Adrenal gland (tissue), 12 donors: Measurements from ENCODE around the gene RNU11. TPM values are rescaled to one million over a fixed set of nuclear protein-coding genes. Genes with fewer than 3 reads are reported as not detected.

Experiments used
- DNase-seq, 7 donors: peaks; one replicate each; pipeline ENCODE4 v3.0.0-alpha.2; 2019 to 2020
- H3K27ac ChIP-seq, 5 donors: fragments of 200-600 bp; sonication (generic) in 4 of 5; 1 replicate in 3 of 5; 2 replicates in 2 of 5; pipeline versions ENCODE4 v1.5.1 to v1.8.0; 2016 to 2020; ENCODE audit warnings: mild to moderate bottlenecking in 1 of 5
- H3K27me3 ChIP-seq: fragments of 200-600 bp; 2 replicates; pipeline ENCODE4 v1.8.0; 2021
- H3K36me3 ChIP-seq, 2 donors: fragments of 200-600 bp; replicated peaks in 1 of 2; 1 replicate in 1 of 2; 2 replicates in 1 of 2; pipeline versions ENCODE4 v1.5.1 to v1.8.0; 2018 to 2022
- H3K4me1 ChIP-seq, 2 donors: fragments of 200-600 bp; replicated peaks in 1 of 2; 1 replicate in 1 of 2; 2 replicates in 1 of 2; pipeline versions ENCODE4 v1.5.1 to v1.8.0; 2018 to 2021
- H3K4me3 ChIP-seq, 4 donors: fragments of 200-600 bp; sonication (generic) in 3 of 4; one replicate each; pipeline ENCODE4 v1.5.1; 2016 to 2018
- H3K9me3 ChIP-seq, 3 donors: fragments of 200-600 bp; sonication (generic) in 1 of 3; replicated peaks in 1 of 3; 1 replicate in 2 of 3; 2 replicates in 1 of 3; pipeline versions ENCODE4 v1.5.1 to v1.8.0; 2016 to 2021
- POLR2A ChIP-seq, 2 donors: fragments of 450-650 bp; IDR thresholded peaks; one replicate each; pipeline ENCODE4 v1.6.1; 2017; ENCODE audit warnings: antibody characterized with exemption in 2 of 2, mild to moderate bottlenecking in 2 of 2, moderate library complexity in 1 of 2
- WGBS, 4 donors: extraction: QIAGEN DNeasy Blood & Tissue Kit in 2 of 4; methylation state at CpG; one replicate each; pipeline versions ENCODE4 v1.1.5 to v1.1.7; 2013 to 2017; 5-methylcytosine and 5-hydroxymethylcytosine counted together
- intact Hi-C, 2 donors: fragments of 100-400 bp; cut with DNase I; formaldehyde crosslinking; loops; one replicate each; pipeline versions ENCODE4 v1.14.1 to v1.15.0; 2022 to 2023
- polyA plus RNA-seq, 3 donors: library from polyadenylated mRNA; stranded (reverse); fragments of 200-250 nt in 2 of 3; fragments of 350-450 nt in 1 of 3; fragmentation: Illumina TruSeq in 1 of 3; extraction: RNeasy Lipid Tissue Mini Kit (QIAGEN cat#74804) in 1 of 3; gene quantifications; one replicate each; pipeline ENCODE4 v1.2.3, GENCODE V29; 2013 to 2014
- total RNA-seq, 9 donors: library from RNA; depleted of rRNA in 4 of 9; stranded (reverse); fragments of >200 nt in 4 of 9; fragments of 120-200 nt in 1 of 9; fragmentation: NEBNext Ultra II Directional in 1 of 9; extraction: Animal tissue kit (Norgen Biotek cat#: 25700) in 1 of 9; gene quantifications; one replicate each; pipeline versions ENCODE4 v1.1.0 to v1.2.4, GENCODE V29; 2013 to 2023
- TF ChIP-seq, protein P1 (sequence below), 6 experiments: fragments of 450-650 bp in 4 of 6; fragments of 200-600 bp in 2 of 6; sonication (generic) in 1 of 6; IDR thresholded peaks; 1 replicate in 5 of 6; 2 replicates in 1 of 6; pipeline versions ENCODE4 v1.5.1 to v1.8.0; 2016 to 2021; ENCODE audit warnings: antibody characterized with exemption in 6 of 6, mild to moderate bottlenecking in 2 of 6, moderate library complexity in 1 of 6
- donor health status: healthy with polysubstance abuse.
- donor health status: Bipolar disorder and iron deficiency.
- donor health status: DM: yes; HTN: yes; CAD: no.
- donor health status: DM: no; HTN: no; CAD: no.
- donor health status: DM: no; HTN: no; CAD: no.
- donor health status: DM: yes; HTN: yes; CAD: no.

The RNU11 gene
- total and polyA plus RNA-seq, 12 donors = not detected

DNA sequence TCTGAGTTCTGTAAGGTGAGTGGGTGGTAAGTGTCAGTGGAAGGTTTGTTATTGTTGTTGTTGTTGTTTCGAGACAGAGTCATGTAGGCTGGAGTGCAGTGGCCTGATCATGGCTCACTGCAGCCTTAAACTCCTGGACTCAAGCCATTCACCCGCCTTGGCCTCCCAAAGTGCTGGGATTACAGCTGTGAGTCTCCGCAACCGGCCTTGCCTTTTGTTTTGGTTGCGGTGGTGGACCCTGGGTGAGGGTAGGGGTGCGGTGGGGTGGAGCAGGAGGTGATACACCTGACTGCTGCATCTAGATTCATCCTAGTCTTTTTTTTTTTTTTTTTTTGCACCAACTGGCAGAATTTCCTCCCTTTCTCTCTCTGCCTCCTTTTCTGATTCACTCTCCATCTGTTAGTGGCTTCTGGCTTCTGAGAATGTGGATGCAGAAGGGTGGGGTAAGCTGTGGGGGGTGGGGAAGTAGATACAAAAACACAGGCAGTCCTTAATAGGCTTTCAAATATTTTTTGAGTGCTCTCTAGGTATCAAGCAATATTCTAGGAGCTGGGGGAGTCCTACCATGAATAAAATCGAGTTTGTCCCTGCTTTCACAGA, 15.6 kb downstream of the RNU11 start:
- intact Hi-C loops = no loop called here
- Histone ChIP-seq H3K4me1 (peaks cover 9 to 11% of the 10 kb centered on the region in 2 donors), H3K4me3 (no peak overlapping the region), H3K27me3 (no peaks in the 10 kb centered on the region), H3K36me3 (no peaks in the 10 kb centered on the region), H3K9me3 (no peaks in the 10 kb centered on the region), H3K27ac (no peak overlapping the region)
- no peak for TF ChIP-seq POLR2A (IDR thresholded peaks at IDR 0.05)
- TF ChIP-seq, protein P1, sequence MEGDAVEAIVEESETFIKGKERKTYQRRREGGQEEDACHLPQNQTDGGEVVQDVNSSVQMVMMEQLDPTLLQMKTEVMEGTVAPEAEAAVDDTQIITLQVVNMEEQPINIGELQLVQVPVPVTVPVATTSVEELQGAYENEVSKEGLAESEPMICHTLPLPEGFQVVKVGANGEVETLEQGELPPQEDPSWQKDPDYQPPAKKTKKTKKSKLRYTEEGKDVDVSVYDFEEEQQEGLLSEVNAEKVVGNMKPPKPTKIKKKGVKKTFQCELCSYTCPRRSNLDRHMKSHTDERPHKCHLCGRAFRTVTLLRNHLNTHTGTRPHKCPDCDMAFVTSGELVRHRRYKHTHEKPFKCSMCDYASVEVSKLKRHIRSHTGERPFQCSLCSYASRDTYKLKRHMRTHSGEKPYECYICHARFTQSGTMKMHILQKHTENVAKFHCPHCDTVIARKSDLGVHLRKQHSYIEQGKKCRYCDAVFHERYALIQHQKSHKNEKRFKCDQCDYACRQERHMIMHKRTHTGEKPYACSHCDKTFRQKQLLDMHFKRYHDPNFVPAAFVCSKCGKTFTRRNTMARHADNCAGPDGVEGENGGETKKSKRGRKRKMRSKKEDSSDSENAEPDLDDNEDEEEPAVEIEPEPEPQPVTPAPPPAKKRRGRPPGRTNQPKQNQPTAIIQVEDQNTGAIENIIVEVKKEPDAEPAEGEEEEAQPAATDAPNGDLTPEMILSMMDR (IDR thresholded peaks at IDR 0.05) = no peak
- 62 to 82% (median 80%) methylated on average over 7 of the region's 7 CpGs for WGBS, 4 donors
- DNase-seq = no peak

DNA sequence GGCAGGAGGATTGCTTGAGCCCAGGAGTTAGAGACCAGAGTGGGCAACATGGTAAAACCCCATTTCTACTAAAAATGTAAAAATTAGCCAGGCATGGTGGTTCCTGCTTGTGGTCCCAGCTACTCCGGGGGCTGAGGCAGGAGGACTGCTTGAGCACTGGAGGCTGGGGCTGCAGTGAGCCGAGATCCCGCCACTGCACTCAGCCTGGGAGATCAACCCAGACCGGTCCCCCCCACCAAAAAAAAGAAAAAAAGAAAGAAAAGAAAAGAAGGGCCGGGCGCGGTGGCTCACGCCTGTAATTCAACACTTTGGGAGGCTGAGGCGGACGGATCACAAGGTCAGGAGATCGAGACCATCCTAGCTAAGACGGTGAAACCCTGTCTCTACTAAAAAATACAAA, 18.4 kb downstream of the RNU11 start:
- no peak overlapping the region for H3K27ac ChIP-seq
- TF ChIP-seq POLR2A (IDR thresholded peaks at IDR 0.05) = no peak
- TF ChIP-seq, protein P1 (IDR thresholded peaks at IDR 0.05) = no peak
- peaks cover 9 to 19% of the 10 kb centered on the region in 2 donors for H3K4me1 ChIP-seq
- intact Hi-C loops = no loop called here
- H3K4me3 ChIP-seq = no peak overlapping the region
- H3K27me3 ChIP-seq = no peaks in the 10 kb centered on the region
- DNase-seq = no peak
- H3K36me3 ChIP-seq = no peaks in the 10 kb centered on the region
- no peaks in the 10 kb centered on the region for H3K9me3 ChIP-seq
- 96% methylated on average over 9 to 12 of the region's 12 CpGs for WGBS, 4 donors

DNA sequence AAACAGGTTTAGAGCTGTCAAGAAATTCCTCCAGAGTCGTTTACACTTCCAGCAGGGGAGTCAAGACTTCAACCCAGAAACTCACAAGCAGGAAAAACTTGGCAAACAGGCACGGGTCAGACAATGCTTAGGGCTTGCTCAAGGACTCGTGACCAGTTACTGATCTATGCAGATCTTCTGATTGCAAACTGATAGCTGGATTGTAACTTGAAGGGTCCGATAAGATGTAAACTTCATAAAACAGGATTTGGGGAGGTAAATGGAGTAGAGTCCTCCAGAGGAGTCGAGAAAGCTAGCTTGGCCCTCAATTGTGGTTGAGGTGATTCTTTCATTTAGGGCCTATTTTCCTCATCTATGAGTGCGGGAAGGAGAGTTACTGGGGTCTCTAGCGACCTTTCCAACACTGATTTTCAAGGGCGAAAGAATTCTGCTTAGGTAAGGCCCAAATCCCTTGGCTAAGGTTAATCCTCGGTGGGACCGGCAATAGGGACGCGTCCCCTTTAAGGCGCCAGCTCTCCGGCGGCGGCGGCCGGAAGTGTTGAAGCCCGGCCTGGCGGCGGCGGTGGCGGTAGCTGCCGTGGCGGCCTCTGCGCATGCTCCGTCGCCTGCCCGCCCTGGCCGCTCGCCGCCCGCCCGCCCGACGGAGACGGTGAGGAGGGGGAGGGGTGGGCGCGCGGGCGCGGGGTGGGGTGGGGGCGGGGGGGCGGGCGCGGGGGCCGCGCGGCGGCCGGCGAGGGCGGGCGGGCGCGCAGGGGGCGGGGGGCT, 20.0 kb downstream of the RNU11 start, which contains the start of gene GMEB1:
TSS of gene GMEB1 (plus strand) at position 594 of the 765 bp plus-strand sequence. CDS start 14,829 bp downstream, outside the sequence.
- H3K9me3 ChIP-seq = no peaks in the 10 kb centered on the region
- intact Hi-C loops = no loop called here
- H3K36me3 ChIP-seq = no peaks in the 10 kb centered on the region
- peak within 1 kb of the TSS; percentile 91 to 97 (median 93) for H3K27ac ChIP-seq
- H3K4me3 ChIP-seq = peak within 1 kb of the TSS; percentile 27 to 99 (median 92)
- WGBS, 4 donors = 0 to 4% (median 2%) methylated on average over 7 to 52 of the region's 57 CpGs
- peaks cover 9 to 19% of the 10 kb centered on the region in 2 donors for H3K4me1 ChIP-seq
- peak; percentile 85 to 91 (median 89) for DNase-seq
- TF ChIP-seq, protein P1 (IDR thresholded peaks at IDR 0.05) = peak in 1 of 6 experiments; percentile 34
- TF ChIP-seq POLR2A (IDR thresholded peaks at IDR 0.05) = peak in 1 of 2 donors; percentile 32
- H3K27me3 ChIP-seq = no peaks in the 10 kb centered on the region

DNA sequence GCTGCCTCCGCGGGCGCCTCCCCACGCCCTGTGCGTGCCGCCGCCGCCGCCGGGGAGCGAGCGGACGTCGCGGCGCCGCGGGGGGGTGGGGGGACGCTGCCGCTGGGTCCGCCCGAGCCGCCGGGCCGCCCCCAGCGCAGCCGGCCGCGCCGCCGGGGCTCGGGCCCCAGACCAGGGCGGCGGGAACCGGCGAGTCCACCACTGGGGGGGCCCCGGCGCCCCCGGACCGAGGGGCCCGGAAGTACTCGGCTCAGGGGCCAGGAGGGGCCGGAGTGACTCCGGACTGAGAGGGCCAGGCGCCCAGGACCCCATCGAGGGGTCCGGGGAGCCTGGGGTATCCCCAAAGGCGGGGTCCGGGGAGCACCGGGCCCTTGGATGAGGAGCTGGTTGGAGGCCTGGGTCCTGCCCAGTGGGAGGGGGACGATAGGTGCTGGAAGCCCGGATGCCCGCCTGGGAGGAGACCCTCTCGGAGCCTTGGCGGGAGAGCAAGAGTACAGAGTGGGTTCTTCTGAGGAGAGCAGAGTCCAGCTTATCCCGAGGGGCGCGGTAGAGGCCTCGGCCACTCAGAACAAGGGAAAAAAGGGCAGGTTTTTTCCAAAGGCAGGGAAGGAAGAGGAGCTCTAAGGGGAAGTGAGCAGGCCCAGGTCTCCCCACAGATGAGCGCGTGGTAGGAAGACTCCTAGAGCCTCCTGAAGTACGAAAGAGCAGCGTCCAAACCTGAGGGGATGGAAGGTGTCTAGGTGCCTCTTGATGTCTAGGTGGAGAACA, 20.7 kb downstream of the RNU11 start:
- 0 to 5% (median 1%) methylated on average over 4 to 52 of the region's 63 CpGs for WGBS, 4 donors
- DNase-seq = peak in 6 of 7 donors; percentile 28 to 57 (median 40)
- Histone ChIP-seq H3K36me3 (no peaks in the 10 kb centered on the region), H3K4me3 (peak overlapping the region; percentile 27 to 99 (median 92)), H3K9me3 (no peaks in the 10 kb centered on the region), H3K27me3 (no peaks in the 10 kb centered on the region), H3K4me1 (peaks cover 9 to 19% of the 10 kb centered on the region in 2 donors), H3K27ac (peak overlapping the region; percentile 81 to 97 (median 91))
- peak; percentile 22 to 69 for TF ChIP-seq POLR2A (IDR thresholded peaks at IDR 0.05)
- TF ChIP-seq, protein P1 (IDR thresholded peaks at IDR 0.05) = no peak
- intact Hi-C loops = no loop called here
